Activated naive CD8-positive, alpha-beta T cell treated with anti-CD3 and anti-CD28 coated beads, Interleukin-2, amount 50 U/mL, for 24 hours (primary cell): Measurements from ENCODE around the gene GDI2.

Experiments used
- ATAC-seq: fragments of 150-1000 bp; cut with Tn5 transposase; one replicate; pipeline ENCODE4 v1.10.0; 2021
- DNase-seq: peaks from one replicate; pipeline ENCODE4 v3.0.0; 2021
- H3K27ac Mint-ChIP-seq: one replicate; pipeline ENCODE4 v1.8.0; 2021; ENCODE audit warnings: mild to moderate bottlenecking, mixed read lengths
- H3K27me3 Mint-ChIP-seq: one replicate; pipeline ENCODE4 v1.8.0; 2021; ENCODE audit warnings: mixed read lengths
- H3K36me3 Mint-ChIP-seq: one replicate; pipeline ENCODE4 v1.8.0; 2021; ENCODE audit warnings: low read depth, mixed read lengths
- H3K4me1 Mint-ChIP-seq: one replicate; pipeline ENCODE4 v1.8.0; 2021; ENCODE audit warnings: mixed read lengths
- H3K4me3 Mint-ChIP-seq: one replicate; pipeline ENCODE4 v1.8.0; 2021; ENCODE audit warnings: mild to moderate bottlenecking, moderate library complexity, mixed read lengths
- H3K9me3 Mint-ChIP-seq: one replicate; pipeline ENCODE4 v1.8.0; 2021; ENCODE audit warnings: mixed read lengths

The GDI2 gene

DNA sequence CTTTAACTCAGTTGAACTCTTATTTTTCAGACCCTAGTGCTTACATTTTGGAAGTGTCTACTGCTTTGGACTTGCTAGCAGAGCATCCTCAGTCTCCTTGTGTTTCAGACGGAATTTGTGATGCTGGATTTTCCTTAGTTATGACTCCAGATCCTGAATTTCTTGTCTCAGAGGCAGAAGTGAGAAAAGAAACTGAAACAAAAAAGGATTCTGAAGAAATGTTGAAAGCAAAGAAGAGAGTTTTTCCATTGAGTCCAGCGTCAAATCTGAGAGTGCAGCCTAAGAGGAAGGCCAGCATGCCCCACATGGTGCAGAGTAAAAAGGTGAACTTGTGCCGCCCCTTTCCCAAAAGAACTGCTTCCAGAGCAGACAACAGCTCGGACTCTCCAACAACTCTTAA lies 82.5 kb downstream of the GDI2 start:
- Mint-ChIP-seq H3K36me3 (peaks cover 57% of the 10 kb centered on the region), H3K27ac (peak overlapping the region; percentile 50), H3K9me3 (no peaks in the 10 kb centered on the region), H3K4me3 (no peak overlapping the region), H3K27me3 (no peaks in the 10 kb centered on the region), H3K4me1 (peaks cover 29% of the 10 kb centered on the region)
- DNase-seq (no peak), ATAC-seq (no peak)

DNA sequence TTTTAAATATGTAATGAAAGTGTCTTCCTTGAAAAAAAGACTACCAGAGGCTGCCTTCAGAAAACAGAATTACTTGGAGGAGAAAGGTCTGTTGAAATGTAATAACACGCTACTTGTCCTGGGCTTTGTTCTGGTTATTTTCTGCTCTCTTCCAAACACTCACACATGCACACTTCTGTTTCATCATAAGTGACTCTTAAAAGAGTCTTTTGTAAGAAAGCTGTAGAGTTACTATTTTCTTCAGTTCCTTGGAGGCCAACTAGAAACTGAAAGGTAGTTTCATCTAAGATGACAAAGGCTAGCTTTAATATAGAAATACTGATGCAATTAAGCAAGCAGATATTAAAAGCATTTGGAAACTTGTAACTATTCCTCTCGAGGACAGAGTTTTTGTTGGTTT lies 89.5 kb downstream of the GDI2 start:
- no peak overlapping the region for H3K4me3 Mint-ChIP-seq
- H3K9me3 Mint-ChIP-seq, result no peaks in the 10 kb centered on the region
- no peaks in the 10 kb centered on the region for H3K27me3 Mint-ChIP-seq
- H3K27ac Mint-ChIP-seq, result peak overlapping the region; percentile 60
- H3K4me1 Mint-ChIP-seq, result peaks cover 15% of the 10 kb centered on the region
- ATAC-seq (no peak), DNase-seq (no peak)
- H3K36me3 Mint-ChIP-seq, result peaks cover 47% of the 10 kb centered on the region

DNA sequence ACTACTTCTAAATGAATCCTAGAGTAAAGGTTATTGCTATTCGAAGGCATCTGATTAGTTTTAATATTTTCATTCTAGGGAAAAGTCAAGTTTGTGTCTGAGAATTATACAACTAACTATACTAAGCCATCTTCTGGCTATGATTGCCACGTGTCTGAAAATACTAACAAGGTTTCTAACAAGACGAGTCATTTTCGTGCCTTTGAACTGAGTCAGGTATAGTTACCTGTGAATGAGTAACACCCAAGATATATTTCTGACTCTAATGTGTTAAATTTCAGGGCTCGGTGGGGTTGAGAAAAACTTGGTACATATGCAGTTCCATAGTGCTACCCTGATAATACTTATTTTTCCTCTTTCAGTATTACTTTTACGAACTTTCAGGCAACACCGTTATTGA lies 93.1 kb downstream of the GDI2 start:
- Mint-ChIP-seq H3K9me3 (no peaks in the 10 kb centered on the region), H3K27ac (no peak overlapping the region), H3K27me3 (no peaks in the 10 kb centered on the region), H3K4me1 (peaks cover 26% of the 10 kb centered on the region), H3K4me3 (no peak overlapping the region), H3K36me3 (peaks cover 33% of the 10 kb centered on the region)
- DNase-seq (no peak), ATAC-seq (no peak)

DNA sequence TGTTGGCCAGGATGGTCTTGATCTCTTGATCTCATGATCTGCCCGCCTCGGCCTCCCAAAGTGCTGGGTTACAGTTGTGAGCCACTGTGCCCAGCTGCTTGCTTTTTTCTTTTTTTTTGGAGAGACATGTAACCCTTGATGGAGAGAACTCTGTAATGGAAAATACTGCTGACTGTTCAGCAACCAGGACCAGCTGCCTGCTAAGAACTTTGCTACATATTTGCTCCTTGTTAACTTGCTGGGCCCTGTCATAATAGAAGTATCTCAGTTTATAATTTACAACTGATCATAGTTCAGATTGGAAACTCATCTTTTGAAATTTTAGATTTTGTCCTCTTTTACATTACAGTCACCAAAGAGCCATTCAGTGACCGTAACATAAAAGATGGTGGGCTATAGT lies 93.7 kb downstream of the GDI2 start:
- H3K4me3 Mint-ChIP-seq, result no peak overlapping the region
- no peaks in the 10 kb centered on the region for H3K9me3 Mint-ChIP-seq
- H3K4me1 Mint-ChIP-seq, result peaks cover 30% of the 10 kb centered on the region
- DNase-seq (no peak), ATAC-seq (no peak)
- H3K36me3 Mint-ChIP-seq, result peaks cover 33% of the 10 kb centered on the region
- H3K27me3 Mint-ChIP-seq, result no peaks in the 10 kb centered on the region
- H3K27ac Mint-ChIP-seq, result no peak overlapping the region
